ENCODE results near the gene SEMA3F. TPM values are rescaled to one million over a fixed set of nuclear protein-coding genes. Genes with fewer than 3 reads are reported as not detected.
A peak's percentile ranks its signal among the peaks of the same experiment; 100 is the strongest.
"Not testable (repeated sequence)": the region's sequence is repeated elsewhere in the genome, so short reads cannot be mapped to it uniquely, and the experiment has no call there.

SEMA3F gene
- total RNA-seq, 1 donor from 2014 or later: 48.0 TPM

GRCh38 chr3:50208677-50209344 lies 53.7 kb downstream of the SEMA3F start:
- no peak for DNase-seq (ENCODE audit: extremely low spot score, unreplicated experiment)
- H3K9me3 Mint-ChIP-seq: no peaks in the 10 kb centered on the region
- H3K4me1 Mint-ChIP-seq (ENCODE audit: unreplicated experiment): peaks cover 13% of the 10 kb centered on the region
- H3K27ac Mint-ChIP-seq: peak overlapping the region; percentile 12
- peak overlapping the region; percentile 58 for H3K4me3 Mint-ChIP-seq
- no peak for TF ChIP-seq CTCF (conservative IDR thresholded peaks at IDR 0.05)
- no peaks in the 10 kb centered on the region for H3K36me3 Mint-ChIP-seq
- peaks cover 20% of the 10 kb centered on the region for H3K27me3 Mint-ChIP-seq

GRCh38 chr3:50210176-50210509 lies 55.0 kb downstream of the SEMA3F start:
- Mint-ChIP-seq H3K4me1 (ENCODE audit: unreplicated experiment) (peaks cover 13% of the 10 kb centered on the region), H3K27ac (no peak overlapping the region)

GRCh38 chr3:50210510-50211367 lies 55.6 kb downstream of the SEMA3F start:
- Mint-ChIP-seq H3K27ac (no peak overlapping the region), H3K4me3 (no peak overlapping the region), H3K9me3 (no peaks in the 10 kb centered on the region), H3K36me3 (no peaks in the 10 kb centered on the region), H3K4me1 (ENCODE audit: unreplicated experiment) (peaks cover 13% of the 10 kb centered on the region), H3K27me3 (peaks cover 15% of the 10 kb centered on the region)
- no peak for DNase-seq (ENCODE audit: extremely low spot score, unreplicated experiment)
- TF ChIP-seq CTCF (conservative IDR thresholded peaks at IDR 0.05): no peak

More at GRCh38 chr3:50210176-50210509, 55.0 kb downstream of the SEMA3F start:
- TF ChIP-seq CTCF (conservative IDR thresholded peaks at IDR 0.05): no peak
- Mint-ChIP-seq H3K4me3 (no peak overlapping the region), H3K27me3 (peaks cover 15% of the 10 kb centered on the region), H3K36me3 (no peaks in the 10 kb centered on the region), H3K9me3 (no peaks in the 10 kb centered on the region)
- DNase-seq (ENCODE audit: extremely low spot score, unreplicated experiment): no peak

GRCh38 chr3:50211368-50211717 lies 56.2 kb downstream of the SEMA3F start:
- not testable (repeated sequence) for H3K4me3 Mint-ChIP-seq; H3K36me3 Mint-ChIP-seq; H3K9me3 Mint-ChIP-seq; DNase-seq (ENCODE audit: extremely low spot score, unreplicated experiment); H3K27ac Mint-ChIP-seq
- H3K4me1 Mint-ChIP-seq (ENCODE audit: unreplicated experiment): peaks cover 13% of the 10 kb centered on the region
- peaks cover 12% of the 10 kb centered on the region for H3K27me3 Mint-ChIP-seq

- H3K9me3 Mint-ChIP-seq: no peaks in the 10 kb centered on the region
- no peak overlapping the region for H3K27ac Mint-ChIP-seq
- H3K27me3 Mint-ChIP-seq: peaks cover 6% of the 10 kb centered on the region
- H3K36me3 Mint-ChIP-seq: no peaks in the 10 kb centered on the region
- peaks cover 13% of the 10 kb centered on the region for H3K4me1 Mint-ChIP-seq (ENCODE audit: unreplicated experiment)
- no peak for DNase-seq (ENCODE audit: extremely low spot score, unreplicated experiment)
- no peak for TF ChIP-seq CTCF (conservative IDR thresholded peaks at IDR 0.05)
- H3K4me3 Mint-ChIP-seq: no peak overlapping the region
Measured at GRCh38 chr3:50211930-50212329, 56.8 kb downstream of the SEMA3F start.

- Mint-ChIP-seq H3K36me3 (no peaks in the 10 kb centered on the region), H3K4me1 (ENCODE audit: unreplicated experiment) (peaks cover 13% of the 10 kb centered on the region), H3K27me3 (peaks cover 5% of the 10 kb centered on the region), H3K27ac (no peak overlapping the region), H3K4me3 (no peak overlapping the region), H3K9me3 (no peaks in the 10 kb centered on the region)
- TF ChIP-seq CTCF (conservative IDR thresholded peaks at IDR 0.05): peak; percentile 52
- DNase-seq (ENCODE audit: extremely low spot score, unreplicated experiment): no peak
Measured at GRCh38 chr3:50212502-50212901, 57.4 kb downstream of the SEMA3F start.

All from type B pancreatic cell (in vitro differentiated cells).